Retina (tissue), 1 donor: Measurements from ENCODE around the gene TUBA1A.
"Not testable (repeated sequence)": the region's sequence is repeated elsewhere in the genome, so short reads cannot be mapped to it uniquely, and the experiment has no call there.

Experiments used
- DNase-seq: peaks from one replicate; pipeline ENCODE4 v3.0.0-alpha.2; 2016

The TUBA1A gene

DNA sequence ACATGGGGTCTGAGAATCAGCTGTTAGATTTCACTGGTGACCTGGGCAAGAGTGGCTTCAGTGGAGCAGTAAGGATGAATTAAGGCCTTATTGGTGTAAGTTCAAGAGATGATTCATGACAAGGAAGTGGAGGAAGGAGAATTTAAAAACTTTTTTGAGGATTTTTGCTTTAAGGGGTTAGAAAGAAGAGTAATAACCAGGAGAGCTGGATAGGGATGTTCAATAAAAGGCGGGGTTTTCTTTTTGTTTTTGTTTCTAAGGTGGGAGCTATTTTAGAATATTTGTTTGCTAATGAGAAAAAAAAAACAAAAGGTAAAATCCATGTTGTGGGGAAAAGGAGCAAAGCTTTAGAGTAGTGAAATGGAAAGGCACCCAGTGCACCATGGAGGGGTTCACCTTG is 42.5 kb downstream of the TUBA1A start:
- no peak for DNase-seq

DNA sequence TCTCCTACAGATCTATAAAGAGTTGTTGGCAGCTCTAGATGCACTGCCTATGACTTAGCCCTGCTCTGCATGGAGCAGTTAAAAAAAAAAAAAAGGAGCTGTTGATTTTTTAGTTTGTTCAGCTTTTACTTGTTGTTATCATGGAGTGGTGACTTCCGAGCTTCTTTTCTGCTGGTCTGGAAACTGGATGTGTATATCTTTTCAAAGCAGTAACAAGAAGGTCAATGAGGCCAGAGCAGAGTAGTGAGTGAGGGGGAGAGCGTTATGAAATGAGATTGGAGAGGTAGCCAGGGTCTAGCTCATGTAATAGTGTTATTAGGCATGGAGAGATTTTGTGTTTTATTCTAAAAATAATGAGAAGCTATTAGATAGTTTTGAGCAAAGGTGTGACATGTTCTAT is 44.5 kb downstream of the TUBA1A start:
- no peak for DNase-seq

DNA sequence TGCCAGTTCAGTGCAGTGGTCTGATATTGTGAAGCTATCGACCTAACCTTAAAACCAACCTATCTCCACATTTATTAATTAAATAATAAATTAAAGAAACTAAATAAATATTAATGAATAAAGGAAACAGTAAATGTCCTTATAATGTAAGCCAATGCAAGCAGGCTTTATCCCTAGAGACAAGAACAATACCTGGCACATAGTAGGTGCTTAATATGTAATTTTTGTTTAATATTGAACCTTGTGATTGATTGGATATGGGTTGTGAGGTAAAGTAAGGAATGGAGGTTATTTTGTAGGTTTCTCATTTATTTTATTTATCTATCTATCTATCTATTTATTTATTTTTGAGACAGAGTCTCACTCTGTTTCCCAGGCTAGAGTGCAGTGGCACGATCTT is 49.9 kb downstream of the TUBA1A start:
- no peak for DNase-seq

DNA sequence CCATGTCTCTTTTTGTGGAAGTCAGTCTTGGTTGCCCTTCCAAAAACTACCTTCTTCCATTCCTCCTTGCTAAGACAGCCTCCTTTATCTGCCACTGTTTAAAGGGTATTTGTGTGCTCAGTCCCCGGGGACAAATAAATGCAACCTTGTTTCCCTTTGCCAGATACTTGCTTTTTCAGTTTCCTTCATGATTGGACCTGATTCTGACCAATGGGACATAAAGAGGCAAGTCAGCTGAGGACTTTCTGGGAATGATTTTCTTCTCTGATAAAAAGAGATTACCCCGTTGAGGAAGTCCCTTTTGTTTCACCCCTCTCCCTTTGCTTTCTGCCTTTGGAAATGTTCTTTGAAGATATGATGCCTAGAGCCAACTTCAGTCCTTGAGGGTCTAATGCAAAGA is 50.3 kb downstream of the TUBA1A start:
- no peak for DNase-seq

DNA sequence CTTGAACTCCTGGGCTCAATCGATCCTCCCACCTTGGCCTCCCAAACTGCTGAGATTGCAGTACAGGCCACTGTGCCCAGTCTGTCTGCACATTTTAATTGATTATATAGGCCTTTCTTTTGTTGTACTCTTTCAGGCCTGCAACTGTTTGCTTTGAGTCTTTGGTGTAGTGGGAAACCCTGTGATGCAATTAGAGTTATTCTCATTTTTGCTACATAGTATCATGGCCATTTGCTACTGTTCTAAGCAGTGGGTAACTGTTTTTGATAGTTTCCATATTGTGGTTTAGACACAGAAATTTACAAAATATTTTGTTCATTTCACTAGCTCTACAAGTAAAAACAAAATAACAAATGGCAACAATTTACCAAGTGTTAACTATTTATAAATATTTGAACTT is 51.4 kb downstream of the TUBA1A start:
- DNase-seq: no peak

DNA sequence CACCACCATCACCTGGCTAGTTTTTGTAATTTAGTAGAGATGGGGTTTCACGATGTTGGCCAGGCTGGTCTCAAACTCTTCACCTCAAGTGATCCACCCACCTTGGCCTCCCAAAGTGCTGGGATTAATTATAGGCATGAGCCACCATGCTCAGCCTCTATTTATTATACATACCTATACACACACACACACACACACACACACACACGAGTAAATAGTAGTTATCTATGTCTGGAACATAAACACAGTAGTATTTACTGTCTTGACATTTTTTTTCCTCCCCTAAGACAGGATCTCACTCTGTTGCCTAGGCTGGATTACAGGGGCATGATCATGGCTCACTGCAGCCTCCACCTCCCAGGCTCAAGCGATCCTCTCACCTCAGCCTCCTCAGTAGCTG is 51.9 kb downstream of the TUBA1A start:
- not testable (repeated sequence) for DNase-seq
